Activated CD4-positive, alpha-beta memory T cell treated with anti-CD3 and anti-CD28 coated beads for 36 hours (primary cell): ENCODE results near the gene POLR2E. TPM values are rescaled to one million over a fixed set of nuclear protein-coding genes. Genes with fewer than 3 reads are reported as not detected.

ENCODE experiments used
- CTCF ChIA-PET: fragments of 350-600 bp; sonication (Branson Sonifier 250); formaldehyde crosslinking; loops from one replicate; lab custom pipeline; 2021; ENCODE audit warnings: antibody characterized with exemption, inconsistent platforms; lab: Charles Lee
- POLR2A ChIA-PET: fragments of 350-600 bp; sonication (Branson Sonifier 250); formaldehyde crosslinking; loops from one replicate; lab custom pipeline; 2021; ENCODE audit warnings: antibody characterized with exemption; lab: Charles Lee
- DNase-seq: peaks from one replicate; pipeline ENCODE4 v3.0.0-alpha.2; 2020
- H3K27ac Mint-ChIP-seq: one replicate; pipeline ENCODE4 v1.8.0; 2021; ENCODE audit warnings: mixed read lengths
- H3K27me3 Mint-ChIP-seq: one replicate; pipeline ENCODE4 v1.8.0; 2021; ENCODE audit warnings: mixed read lengths
- H3K36me3 Mint-ChIP-seq: one replicate; pipeline ENCODE4 v1.8.0; 2021; ENCODE audit warnings: mixed read lengths
- H3K4me1 Mint-ChIP-seq: one replicate; pipeline ENCODE4 v1.8.0; 2021; ENCODE audit warnings: low read depth, mixed read lengths
- H3K4me3 Mint-ChIP-seq: one replicate; pipeline ENCODE4 v1.8.0; 2021; ENCODE audit warnings: mild to moderate bottlenecking, mixed read lengths
- H3K9me3 Mint-ChIP-seq: one replicate; pipeline ENCODE4 v1.8.0; 2021; ENCODE audit warnings: mixed read lengths
- intact Hi-C: fragments of 100-400 bp; cut with micrococcal nuclease; formaldehyde crosslinking; loops from one replicate; pipeline ENCODE4 v1.15.1; 2023
- total RNA-seq, 2 experiments: library from RNA; stranded (reverse); gene quantifications; one replicate each; pipeline ENCODE4 v1.2.3, GENCODE V29; 2021

POLR2E gene
- total RNA-seq, 2 experiments from 2014 or later: 204 to 207 TPM

- Mint-ChIP-seq H3K27ac (peak overlapping the region; percentile 18), H3K27me3 (no peaks in the 10 kb centered on the region), H3K4me3 (no peak overlapping the region), H3K4me1 (peaks cover 15% of the 10 kb centered on the region), H3K36me3 (peaks cover 1% of the 10 kb centered on the region), H3K9me3 (no peaks in the 10 kb centered on the region)
- no peak for DNase-seq
- ChIA-PET CTCF (interaction anchor here (0.6 to 2.5 kb wide), 3 partner anchors 10 to 188 kb away, joined by 3 to 12 read pairs (median 4); partner anchors contain the start of gene ARHGAP45), POLR2A (no interaction called here)
- intact Hi-C loops: loop anchor here (5.0 kb wide), 1 partner anchor 136 kb away; no protein-coding TSS in a partner anchor
These were observed 39.1 kb downstream of the POLR2E start for GRCh38 chr19:1055886-1056620.

- Mint-ChIP-seq H3K4me3 (no peak overlapping the region), H3K27me3 (no peaks in the 10 kb centered on the region), H3K9me3 (no peaks in the 10 kb centered on the region), H3K4me1 (peaks cover 15% of the 10 kb centered on the region), H3K27ac (no peak overlapping the region), H3K36me3 (peaks cover 4% of the 10 kb centered on the region)
- ChIA-PET POLR2A (no interaction called here), CTCF (interaction anchor here (1.1 to 1.2 kb wide), 2 partner anchors 12 to 189 kb away, joined by 3 to 4 read pairs; no protein-coding TSS in a partner anchor)
- no peak for DNase-seq
- intact Hi-C loops: loop anchor here (5.0 kb wide), 1 partner anchor 137 kb away; no protein-coding TSS in a partner anchor
These were observed 40.1 kb downstream of the POLR2E start for GRCh38 chr19:1055028-1055425.

GRCh38 chr19:1054102-1055027 lies 40.8 kb downstream of the POLR2E start:
- DNase-seq: no peak
- H3K36me3 Mint-ChIP-seq: peaks cover 4% of the 10 kb centered on the region
- no peak overlapping the region for H3K27ac Mint-ChIP-seq
- no peaks in the 10 kb centered on the region for H3K27me3 Mint-ChIP-seq
- H3K4me3 Mint-ChIP-seq: no peak overlapping the region
- no peaks in the 10 kb centered on the region for H3K9me3 Mint-ChIP-seq
- ChIA-PET POLR2A (no interaction called here), CTCF (interaction anchor here (1.0 to 1.5 kb wide), 4 partner anchors 10 to 190 kb away, joined by 3 to 5 read pairs (median 4); no protein-coding TSS in a partner anchor)
- intact Hi-C loops: loop anchor here (5.0 kb wide), 1 partner anchor 138 kb away; no protein-coding TSS in a partner anchor
- peaks cover 15% of the 10 kb centered on the region for H3K4me1 Mint-ChIP-seq

GRCh38 chr19:1053176-1054101 lies 41.7 kb downstream of the POLR2E start:
- H3K4me3 Mint-ChIP-seq: no peak overlapping the region
- H3K27me3 Mint-ChIP-seq: no peaks in the 10 kb centered on the region
- H3K4me1 Mint-ChIP-seq: peaks cover 15% of the 10 kb centered on the region
- intact Hi-C loops: no loop called here
- CTCF ChIA-PET: interaction anchor here (1.0 to 1.5 kb wide), 3 partner anchors 11 to 72 kb away, joined by 3 to 5 read pairs (median 3); no protein-coding TSS in a partner anchor
- H3K9me3 Mint-ChIP-seq: no peaks in the 10 kb centered on the region
- H3K36me3 Mint-ChIP-seq: peaks cover 4% of the 10 kb centered on the region
- no peak overlapping the region for H3K27ac Mint-ChIP-seq
- no peak for DNase-seq
- POLR2A ChIA-PET: no interaction called here

- H3K9me3 Mint-ChIP-seq: no peaks in the 10 kb centered on the region
- no peak overlapping the region for H3K4me3 Mint-ChIP-seq
- ChIA-PET CTCF (interaction anchor here (1.5 kb wide), 1 partner anchor 12 kb away, joined by 5 read pairs; no protein-coding TSS in a partner anchor), POLR2A (no interaction called here)
- no peaks in the 10 kb centered on the region for H3K27me3 Mint-ChIP-seq
- no peak for DNase-seq
- peaks cover 4% of the 10 kb centered on the region for H3K36me3 Mint-ChIP-seq
- peaks cover 7% of the 10 kb centered on the region for H3K4me1 Mint-ChIP-seq
- H3K27ac Mint-ChIP-seq: peak overlapping the region; percentile 5
- intact Hi-C loops: no loop called here
These were observed 42.7 kb downstream of the POLR2E start for GRCh38 chr19:1052349-1052975.

GRCh38 chr19:1051791-1052190 lies 43.4 kb downstream of the POLR2E start:
- no peak overlapping the region for H3K27ac Mint-ChIP-seq

GRCh38 chr19:1050989-1051788 lies 44.0 kb downstream of the POLR2E start:
- H3K27me3 Mint-ChIP-seq: no peaks in the 10 kb centered on the region
- H3K9me3 Mint-ChIP-seq: no peaks in the 10 kb centered on the region
- no peak overlapping the region for H3K27ac Mint-ChIP-seq
- intact Hi-C loops: no loop called here
- no peak overlapping the region for H3K4me3 Mint-ChIP-seq
- CTCF ChIA-PET: no interaction called here
- peaks cover 4% of the 10 kb centered on the region for H3K4me1 Mint-ChIP-seq
- H3K36me3 Mint-ChIP-seq: peaks cover 4% of the 10 kb centered on the region
- POLR2A ChIA-PET: no interaction called here
- DNase-seq: no peak

More at GRCh38 chr19:1051791-1052190, 43.4 kb downstream of the POLR2E start:
- ChIA-PET POLR2A (no interaction called here), CTCF (no interaction called here)
- Mint-ChIP-seq H3K4me3 (no peak overlapping the region), H3K9me3 (no peaks in the 10 kb centered on the region), H3K36me3 (peaks cover 4% of the 10 kb centered on the region), H3K27me3 (no peaks in the 10 kb centered on the region), H3K4me1 (peaks cover 4% of the 10 kb centered on the region)
- intact Hi-C loops: no loop called here
- DNase-seq: no peak

- ChIA-PET POLR2A (no interaction called here), CTCF (no interaction called here)
- no peaks in the 10 kb centered on the region for H3K27me3 Mint-ChIP-seq
- DNase-seq: no peak
- no peaks in the 10 kb centered on the region for H3K9me3 Mint-ChIP-seq
- intact Hi-C loops: no loop called here
- H3K27ac Mint-ChIP-seq: no peak overlapping the region
- peaks cover 4% of the 10 kb centered on the region for H3K4me1 Mint-ChIP-seq
- peaks cover 5% of the 10 kb centered on the region for H3K36me3 Mint-ChIP-seq
- no peak overlapping the region for H3K4me3 Mint-ChIP-seq
These were observed 45.4 kb downstream of the POLR2E start for GRCh38 chr19:1049800-1050199.

- Mint-ChIP-seq H3K9me3 (no peaks in the 10 kb centered on the region), H3K4me3 (no peak overlapping the region), H3K27ac (no peak overlapping the region), H3K27me3 (no peaks in the 10 kb centered on the region), H3K36me3 (peaks cover 5% of the 10 kb centered on the region), H3K4me1 (peaks cover 4% of the 10 kb centered on the region)
- POLR2A ChIA-PET: no interaction called here
- DNase-seq: no peak
- intact Hi-C loops: no loop called here
- CTCF ChIA-PET: interaction anchor here (1.4 kb wide), 1 partner anchor 195 kb away, joined by 3 read pairs; no protein-coding TSS in a partner anchor
These were observed 46.1 kb downstream of the POLR2E start for GRCh38 chr19:1049106-1049505.

- ChIA-PET CTCF (interaction anchor here (1.4 kb wide), 1 partner anchor 196 kb away, joined by 3 read pairs; no protein-coding TSS in a partner anchor), POLR2A (interaction anchor here (0.6 kb wide), 1 partner anchor 51 kb away, joined by 3 read pairs; no protein-coding TSS in a partner anchor)
- no peaks in the 10 kb centered on the region for H3K9me3 Mint-ChIP-seq
- peaks cover 5% of the 10 kb centered on the region for H3K36me3 Mint-ChIP-seq
- intact Hi-C loops: no loop called here
- H3K27me3 Mint-ChIP-seq: no peaks in the 10 kb centered on the region
- H3K27ac Mint-ChIP-seq: no peak overlapping the region
- H3K4me3 Mint-ChIP-seq: no peak overlapping the region
- DNase-seq: no peak
- H3K4me1 Mint-ChIP-seq: peaks cover 4% of the 10 kb centered on the region
These were observed 47.5 kb downstream of the POLR2E start for GRCh38 chr19:1047696-1048147.
